ENCODE measurements around the gene ARHGEF19. TPM values are rescaled to one million over a fixed set of nuclear protein-coding genes. Genes with fewer than 3 reads are reported as not detected.

The ARHGEF19 gene
- total and polyA plus RNA-seq, 2 of the 4 experiments (the other 2 are of a cell fraction): 4.5 to 16.8 TPM

DNA sequence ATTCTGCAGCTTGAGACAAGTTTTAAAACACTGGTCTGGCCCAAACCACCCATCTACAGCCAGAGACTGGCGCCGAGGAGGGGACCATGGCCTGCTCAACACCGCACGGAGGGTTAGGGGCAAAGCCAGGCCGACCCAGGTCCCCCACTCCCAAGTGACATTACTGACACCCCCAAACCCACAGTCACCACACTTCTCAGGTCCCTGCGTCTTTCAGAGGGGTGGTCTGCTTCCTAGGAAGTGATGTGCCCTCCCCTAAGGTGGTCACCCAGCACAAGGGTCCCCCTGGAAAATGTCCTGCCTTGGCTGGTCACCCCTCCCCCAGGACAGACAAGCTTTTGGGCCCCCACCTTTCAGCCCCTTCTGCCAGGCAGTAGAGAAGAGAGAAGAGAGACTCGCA is 35.8 kb downstream of the ARHGEF19 start:
- Histone ChIP-seq H3K36me3 (ENCODE audit: control insufficient read depth, insufficient read depth, low read length) (no peaks in the 10 kb centered on the region), H3K4me1 (ENCODE audit: control insufficient read depth, insufficient read depth, low read length) (peaks cover 50% of the 10 kb centered on the region), H3K56ac (ENCODE audit: extremely low read depth, insufficient read depth, low read length) (no peak overlapping the region), H3K9me3 (ENCODE audit: control insufficient read depth, insufficient read depth, low read length) (no peaks in the 10 kb centered on the region), H3K27me3 (ENCODE audit: control insufficient read depth, insufficient read depth, low read length) (no peaks in the 10 kb centered on the region), H4K8ac (ENCODE audit: low read depth in 2 of 2, low read length in 2 of 2) (peak overlapping the region; percentile 81 to 92), H3K18ac (ENCODE audit: low read depth, low read length) (peak overlapping the region; percentile 96), H3K4me2 (ENCODE audit: low read depth, low read length) (peak overlapping the region; percentile 24; the same call in 1 of the 2 replicates), H3K27ac (ENCODE audit: insufficient read depth, low read length) (peak overlapping the region; percentile 90), H3K79me1 (ENCODE audit: low read depth in 1 of 2, low read length in 2 of 2) (peaks cover 0 to 20% of the 10 kb centered on the region in 2 experiments; a peak in 2 of 4 replicates), H2AK5ac (ENCODE audit: low read depth, low read length) (peak overlapping the region; percentile 98), H3K9me1 (ENCODE audit: insufficient read depth, low read length) (peaks cover 13% of the 10 kb centered on the region), H4K91ac (ENCODE audit: insufficient read depth, low read depth, low read length) (peak overlapping the region; percentile 94), H3K14ac (replicated peaks; ENCODE audit: low read depth, low read length) (peak overlapping the region; percentile 90), H3K4ac (ENCODE audit: low read depth, low read length) (peak overlapping the region; percentile 99), H2BK15ac (ENCODE audit: low read depth, low read length) (peak overlapping the region; percentile 97; the same call in 2 of the 3 replicates), H4K20me1 (ENCODE audit: insufficient read depth, low read length) (no peaks in the 10 kb centered on the region), H2BK20ac (ENCODE audit: low read depth, low read length) (peak overlapping the region; percentile 92), H3K4me3 (ENCODE audit: insufficient read depth, low read depth, low read length) (no peak overlapping the region), H2AK9ac (replicated peaks; ENCODE audit: low read depth, low read length, poor library complexity) (peak overlapping the region; percentile 68), H2BK120ac (ENCODE audit: low read depth, low read length) (peak overlapping the region; percentile 86), H3K23ac (ENCODE audit: low read depth, low read length) (peak overlapping the region; percentile 69), H4K5ac (ENCODE audit: low read depth, low read length) (peak overlapping the region; percentile 93), H3K9ac (ENCODE audit: low read depth, low read length) (peak overlapping the region; percentile 63), H2BK5ac (ENCODE audit: low read depth, low read length, poor library complexity, severe bottlenecking) (peak overlapping the region; percentile 85), H2AFZ (replicated peaks; ENCODE audit: low read length, poor library complexity) (peak overlapping the region; percentile 7)
- intact Hi-C loops (cut with micrococcal nuclease): no loop called here
- in situ Hi-C loops (cut with MboI; ENCODE audit: low sequenced_read_pairs): loop anchor here (25.0 kb wide), 1 partner anchor 389 kb away; no protein-coding TSS in a partner anchor
- WGBS, 2 experiments (ENCODE audit: extremely low coverage in 2 of 2, insufficient read length in 1 of 2): no CpG with 5 or more reads among the region's 7 CpGs
- ATAC-seq (ENCODE audit: low read depth) (no peak), DNase-seq (no peak)
- dilution Hi-C loops (cut with HindIII; ENCODE audit: low sequenced_read_pairs, unreplicated experiment): no loop called here
- BruUV-seq (replicated peaks): no TSS peak
- ChIA-PET POLR2A (ENCODE audit: unreplicated experiment) (no interaction called here), CTCF (no interaction called here)
- TF ChIP-seq CEBPB (IDR thresholded peaks at IDR 0.05; ENCODE audit: low read depth, low read length) (no peak), RFX5 (IDR thresholded peaks at IDR 0.05; ENCODE audit: low read depth, low read length) (no peak), MAFK (IDR thresholded peaks at IDR 0.05; ENCODE audit: low read depth, low read length) (no peak), RCOR1 (IDR thresholded peaks at IDR 0.05; ENCODE audit: insufficient replicate concordance, low read length) (no peak), MAZ (IDR thresholded peaks at IDR 0.05; ENCODE audit: borderline replicate concordance, low read depth, low read length) (no peak), RAD21 (IDR thresholded peaks at IDR 0.05; ENCODE audit: low read length) (no peak), MXI1 (IDR thresholded peaks at IDR 0.05; ENCODE audit: borderline replicate concordance, low read depth, low read length) (no peak), FOS (IDR thresholded peaks at IDR 0.05; ENCODE audit: low read depth, low read length) (no peak)
- TF ChIP-seq, protein P1, sequence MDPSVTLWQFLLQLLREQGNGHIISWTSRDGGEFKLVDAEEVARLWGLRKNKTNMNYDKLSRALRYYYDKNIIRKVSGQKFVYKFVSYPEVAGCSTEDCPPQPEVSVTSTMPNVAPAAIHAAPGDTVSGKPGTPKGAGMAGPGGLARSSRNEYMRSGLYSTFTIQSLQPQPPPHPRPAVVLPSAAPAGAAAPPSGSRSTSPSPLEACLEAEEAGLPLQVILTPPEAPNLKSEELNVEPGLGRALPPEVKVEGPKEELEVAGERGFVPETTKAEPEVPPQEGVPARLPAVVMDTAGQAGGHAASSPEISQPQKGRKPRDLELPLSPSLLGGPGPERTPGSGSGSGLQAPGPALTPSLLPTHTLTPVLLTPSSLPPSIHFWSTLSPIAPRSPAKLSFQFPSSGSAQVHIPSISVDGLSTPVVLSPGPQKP (IDR thresholded peaks at IDR 0.05; ENCODE audit: borderline replicate concordance, low read depth, low read length): no peak
- TF ChIP-seq, protein P2, sequence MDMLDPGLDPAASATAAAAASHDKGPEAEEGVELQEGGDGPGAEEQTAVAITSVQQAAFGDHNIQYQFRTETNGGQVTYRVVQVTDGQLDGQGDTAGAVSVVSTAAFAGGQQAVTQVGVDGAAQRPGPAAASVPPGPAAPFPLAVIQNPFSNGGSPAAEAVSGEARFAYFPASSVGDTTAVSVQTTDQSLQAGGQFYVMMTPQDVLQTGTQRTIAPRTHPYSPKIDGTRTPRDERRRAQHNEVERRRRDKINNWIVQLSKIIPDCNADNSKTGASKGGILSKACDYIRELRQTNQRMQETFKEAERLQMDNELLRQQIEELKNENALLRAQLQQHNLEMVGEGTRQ (IDR thresholded peaks at IDR 0.05; ENCODE audit: low read depth, low read length): no peak
